Measurements from ENCODE around the gene RAB37.

Gene RAB37

DNA sequence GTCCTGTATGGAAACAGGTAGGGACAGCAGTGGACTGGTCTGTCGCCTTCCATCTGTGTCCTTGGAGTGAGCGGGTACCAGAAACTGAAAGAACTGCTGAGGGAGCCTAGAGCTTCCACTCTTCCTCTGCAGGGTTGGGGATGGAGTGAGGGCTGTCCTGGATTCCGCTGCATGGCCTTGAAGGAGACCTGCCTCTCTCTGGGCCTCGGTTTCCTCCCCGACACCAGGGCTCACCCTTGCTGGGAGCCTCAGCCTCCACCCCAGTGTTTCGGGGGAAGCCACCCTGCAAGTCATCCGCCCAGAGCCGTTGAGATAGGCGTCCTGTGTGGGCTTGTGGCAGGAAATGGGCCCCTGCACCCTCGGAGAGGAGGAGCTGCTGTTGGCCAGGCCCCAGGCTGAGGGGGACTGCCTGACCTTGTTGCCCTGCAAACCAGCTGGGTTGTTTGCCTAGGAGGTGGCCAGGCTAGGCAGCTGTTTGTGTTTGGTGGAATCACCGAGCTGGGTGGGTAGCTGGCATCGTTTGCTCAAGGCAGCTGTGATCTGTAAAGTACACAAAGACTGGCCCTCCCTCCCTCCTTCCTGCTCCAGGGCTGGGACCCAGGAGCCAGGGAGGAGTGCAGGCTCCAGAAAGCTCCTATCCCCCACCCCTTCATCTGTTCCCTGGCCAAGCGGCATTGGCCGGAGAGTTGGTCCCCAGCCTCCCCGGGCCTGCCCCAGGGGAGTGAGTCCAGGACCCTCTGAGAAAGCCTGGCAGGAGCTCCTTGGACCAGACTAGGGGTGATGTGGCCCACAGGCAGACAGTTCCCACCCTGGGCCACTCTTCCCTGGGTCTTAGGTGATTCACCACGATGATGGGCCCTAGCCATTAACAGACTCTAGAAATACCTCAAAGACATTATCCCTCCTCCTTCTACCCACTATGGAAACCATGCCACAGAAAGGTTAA, 1.3 kb downstream of the RAB37 start:
- no peak overlapping the region for H3K4me3 ChIP-seq (ENCODE audit: control insufficient read depth, low read depth, low read length)
- TF ChIP-seq, protein P1, sequence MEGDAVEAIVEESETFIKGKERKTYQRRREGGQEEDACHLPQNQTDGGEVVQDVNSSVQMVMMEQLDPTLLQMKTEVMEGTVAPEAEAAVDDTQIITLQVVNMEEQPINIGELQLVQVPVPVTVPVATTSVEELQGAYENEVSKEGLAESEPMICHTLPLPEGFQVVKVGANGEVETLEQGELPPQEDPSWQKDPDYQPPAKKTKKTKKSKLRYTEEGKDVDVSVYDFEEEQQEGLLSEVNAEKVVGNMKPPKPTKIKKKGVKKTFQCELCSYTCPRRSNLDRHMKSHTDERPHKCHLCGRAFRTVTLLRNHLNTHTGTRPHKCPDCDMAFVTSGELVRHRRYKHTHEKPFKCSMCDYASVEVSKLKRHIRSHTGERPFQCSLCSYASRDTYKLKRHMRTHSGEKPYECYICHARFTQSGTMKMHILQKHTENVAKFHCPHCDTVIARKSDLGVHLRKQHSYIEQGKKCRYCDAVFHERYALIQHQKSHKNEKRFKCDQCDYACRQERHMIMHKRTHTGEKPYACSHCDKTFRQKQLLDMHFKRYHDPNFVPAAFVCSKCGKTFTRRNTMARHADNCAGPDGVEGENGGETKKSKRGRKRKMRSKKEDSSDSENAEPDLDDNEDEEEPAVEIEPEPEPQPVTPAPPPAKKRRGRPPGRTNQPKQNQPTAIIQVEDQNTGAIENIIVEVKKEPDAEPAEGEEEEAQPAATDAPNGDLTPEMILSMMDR (conservative IDR thresholded peaks at IDR 0.05; ENCODE audit: control insufficient read depth, insufficient read depth, low read depth, low read length), result no peak
- no peak for DNase-seq (ENCODE audit: low read depth)

DNA sequence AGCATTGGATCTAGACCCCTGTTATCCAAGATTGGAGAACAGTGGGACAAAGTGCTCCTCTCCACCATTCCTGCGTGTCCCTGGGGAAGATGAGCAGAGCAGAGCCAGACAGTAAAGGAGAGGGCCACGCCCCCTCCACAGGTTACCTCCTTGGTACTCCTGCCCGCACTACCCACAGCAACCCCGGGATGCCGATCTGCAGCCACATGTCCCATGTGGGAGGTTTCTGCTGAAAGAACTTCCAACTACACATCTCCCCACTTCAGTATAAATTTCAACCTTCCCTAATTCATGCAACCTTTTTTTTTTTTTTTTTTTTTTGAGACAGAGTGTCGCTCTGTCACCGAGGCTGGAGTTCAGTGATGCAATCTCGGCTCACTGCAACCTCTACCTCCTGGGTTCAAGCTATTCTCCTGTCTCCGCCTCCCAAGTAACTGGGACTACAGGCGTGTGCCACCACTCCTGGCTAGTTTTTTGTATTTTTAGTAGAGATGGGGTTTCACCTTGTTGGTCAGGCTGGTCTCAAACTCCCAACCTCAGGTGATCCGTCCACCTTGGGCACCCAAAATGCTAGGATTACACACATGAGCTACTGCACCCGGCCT, 2.3 kb downstream of the RAB37 start:
- TF ChIP-seq, protein P1 (conservative IDR thresholded peaks at IDR 0.05; ENCODE audit: control insufficient read depth, insufficient read depth, low read depth, low read length), result no peak
- H3K4me3 ChIP-seq (ENCODE audit: control insufficient read depth, low read depth, low read length), result no peak overlapping the region
- no peak for DNase-seq (ENCODE audit: low read depth)

DNA sequence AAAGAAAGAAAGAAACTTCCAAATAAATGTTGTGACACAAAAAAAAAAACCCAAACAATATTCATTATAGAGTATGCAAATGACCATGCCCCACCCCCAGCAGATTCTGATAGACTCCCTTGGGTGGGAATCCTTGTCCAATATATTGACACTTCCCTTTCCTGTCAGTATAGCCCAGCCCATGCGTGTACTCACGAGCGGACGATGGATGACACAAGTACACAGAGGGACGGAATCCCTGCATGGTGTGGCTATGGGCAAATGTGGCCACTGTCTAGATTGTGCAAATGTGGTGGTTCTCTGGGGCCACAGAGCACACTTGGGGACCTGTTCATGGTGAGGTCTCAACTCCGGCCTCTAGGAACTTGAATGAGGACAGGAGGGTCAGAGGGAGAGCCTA, 3.1 kb downstream of the RAB37 start:
- no peak for DNase-seq (ENCODE audit: low read depth)
- TF ChIP-seq, protein P1 (conservative IDR thresholded peaks at IDR 0.05; ENCODE audit: control insufficient read depth, insufficient read depth, low read depth, low read length), result no peak
- no peak overlapping the region for H3K4me3 ChIP-seq (ENCODE audit: control insufficient read depth, low read depth, low read length)

DNA sequence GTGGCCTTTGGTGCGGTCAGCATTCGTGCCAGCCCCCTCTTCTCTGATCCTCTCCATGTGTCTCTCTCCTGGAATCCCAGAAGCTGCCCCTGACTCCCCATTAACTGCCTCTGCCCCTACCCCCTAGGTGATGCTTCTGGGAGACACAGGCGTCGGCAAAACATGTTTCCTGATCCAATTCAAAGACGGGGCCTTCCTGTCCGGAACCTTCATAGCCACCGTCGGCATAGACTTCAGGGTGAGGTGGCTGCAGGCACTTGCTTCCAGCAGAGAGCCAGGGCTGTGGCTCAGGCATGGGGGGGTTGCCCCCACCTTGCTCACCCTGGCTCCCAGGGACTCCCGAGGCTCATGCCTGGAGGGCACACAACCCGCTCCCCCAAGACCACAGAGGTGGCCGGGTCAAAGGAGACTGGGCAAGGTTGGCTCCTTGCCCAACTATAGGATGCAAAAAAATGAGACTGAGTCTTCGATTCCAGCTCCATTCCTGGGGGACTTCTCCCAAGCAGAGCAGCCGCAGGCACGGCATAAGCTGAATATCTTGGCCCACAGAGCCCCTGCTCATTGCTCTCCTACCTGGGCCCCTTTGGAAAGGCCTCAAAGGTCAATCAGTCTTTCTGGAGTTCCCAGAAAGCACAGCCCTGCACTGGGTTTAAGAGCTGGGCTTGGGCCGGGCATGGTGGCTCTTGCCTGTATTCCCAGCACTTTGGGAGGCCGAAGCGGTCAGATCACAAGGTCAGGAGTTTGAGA, 3.8 kb downstream of the RAB37 start:
- DNase-seq (ENCODE audit: low read depth), result no peak
- TF ChIP-seq, protein P1 (conservative IDR thresholded peaks at IDR 0.05; ENCODE audit: control insufficient read depth, insufficient read depth, low read depth, low read length), result no peak
- H3K4me3 ChIP-seq (ENCODE audit: control insufficient read depth, low read depth, low read length), result no peak overlapping the region

DNA sequence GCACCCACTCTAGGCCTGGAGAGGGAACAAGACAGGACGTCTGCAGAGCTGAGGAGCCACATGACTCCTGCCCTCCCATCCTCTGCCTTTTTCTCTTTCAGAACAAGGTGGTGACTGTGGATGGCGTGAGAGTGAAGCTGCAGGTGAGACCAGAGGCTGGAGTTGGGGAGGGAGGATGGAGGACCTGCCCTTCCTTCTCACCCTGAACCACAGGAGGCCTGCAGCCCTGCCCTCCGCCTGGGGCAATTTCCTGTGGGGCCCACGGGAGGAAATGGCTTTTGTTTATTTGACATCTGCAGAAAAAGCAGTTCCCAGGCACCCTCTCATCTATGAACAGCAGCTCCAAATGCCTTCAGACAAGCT, 5.1 kb downstream of the RAB37 start:
- TF ChIP-seq, protein P1 (conservative IDR thresholded peaks at IDR 0.05; ENCODE audit: control insufficient read depth, insufficient read depth, low read depth, low read length), result no peak
- no peak overlapping the region for H3K4me3 ChIP-seq (ENCODE audit: control insufficient read depth, low read depth, low read length)
- no peak for DNase-seq (ENCODE audit: low read depth)

DNA sequence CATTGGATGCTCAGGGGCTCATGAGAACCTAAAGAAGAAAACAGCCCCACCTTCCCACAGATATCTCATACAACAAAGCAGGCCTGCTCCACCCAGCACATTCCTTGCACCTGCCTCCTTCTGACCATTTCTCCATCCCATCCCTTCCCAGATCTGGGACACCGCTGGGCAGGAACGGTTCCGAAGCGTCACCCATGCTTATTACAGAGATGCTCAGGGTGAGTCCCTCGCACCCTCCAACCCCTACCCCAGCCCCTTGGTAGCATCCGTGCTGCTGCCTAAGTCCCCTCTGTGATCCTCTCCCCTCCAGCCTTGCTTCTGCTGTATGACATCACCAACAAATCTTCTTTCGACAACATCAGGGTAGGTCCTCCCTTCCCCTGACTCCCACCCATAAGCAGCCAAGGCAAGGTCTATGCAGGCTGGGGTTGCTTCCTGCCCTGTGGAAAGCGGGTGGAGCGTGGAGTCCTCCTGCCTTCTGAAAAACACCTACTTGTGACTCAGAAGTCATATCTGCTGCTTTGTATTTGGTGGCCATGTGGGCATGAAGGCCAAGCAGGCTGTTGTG, 6.0 kb downstream of the RAB37 start:
- TF ChIP-seq, protein P1 (conservative IDR thresholded peaks at IDR 0.05; ENCODE audit: control insufficient read depth, insufficient read depth, low read depth, low read length), result no peak
- H3K4me3 ChIP-seq (ENCODE audit: control insufficient read depth, low read depth, low read length), result no peak overlapping the region
- DNase-seq (ENCODE audit: low read depth), result no peak

Data from fibroblast of mammary gland (primary cell).